ENCODE data around the gene SPATA9.

SPATA9 gene

GRCh38 chr5:95682891-95683290, at the start of gene SPATA9:
TSS of gene SPATA9 (minus strand) at chr5:95682991. CDS start at chr5:95682854, 137 bp downstream.
- DNase-seq, result no peak

GRCh38 chr5:95731571-95732554, 49.1 kb upstream of the SPATA9 start:
- no peak for DNase-seq

GRCh38 chr5:95730730-95731570, 48.2 kb upstream of the SPATA9 start, which contains the start of gene RHOBTB3:
TSS of gene RHOBTB3 (plus strand) at chr5:95731336. CDS start at chr5:95731683, 347 bp downstream.
- DNase-seq, result peak; percentile 64

- DNase-seq, result no peak
Measured at GRCh38 chr5:95730011-95730700, 47.4 kb upstream of the SPATA9 start.

- DNase-seq, result no peak
Measured at GRCh38 chr5:95729115-95730010, 46.6 kb upstream of the SPATA9 start.

DNA sequence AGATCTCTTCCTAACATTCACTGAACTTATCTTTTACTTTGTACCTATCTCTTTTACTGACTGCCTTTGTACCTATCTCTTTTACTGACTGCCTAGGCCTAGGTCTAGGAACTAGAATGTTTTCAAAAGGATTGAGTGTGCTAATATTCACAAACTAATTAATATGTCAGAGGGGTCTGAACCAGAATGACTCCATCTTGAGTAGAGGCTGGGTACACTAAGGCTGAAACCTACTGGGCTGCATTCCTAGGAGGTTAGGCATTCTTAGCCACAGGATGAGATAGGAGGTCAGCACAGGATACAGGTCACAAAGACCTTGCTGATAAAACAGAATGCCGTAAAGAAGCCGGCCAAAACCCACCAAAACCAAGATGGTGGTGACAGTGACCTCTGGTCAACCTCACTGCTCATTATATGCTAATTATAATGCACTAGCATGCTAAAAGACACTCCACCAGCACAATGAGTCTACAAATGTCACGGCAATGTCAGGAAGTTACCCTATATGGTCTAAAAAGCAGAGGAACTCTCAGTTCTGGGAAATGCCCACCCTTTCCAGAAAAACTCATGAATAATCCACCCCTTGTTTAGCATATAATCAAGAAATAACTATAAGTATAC, 45.8 kb upstream of the SPATA9 start:
- no peak for DNase-seq

DNA sequence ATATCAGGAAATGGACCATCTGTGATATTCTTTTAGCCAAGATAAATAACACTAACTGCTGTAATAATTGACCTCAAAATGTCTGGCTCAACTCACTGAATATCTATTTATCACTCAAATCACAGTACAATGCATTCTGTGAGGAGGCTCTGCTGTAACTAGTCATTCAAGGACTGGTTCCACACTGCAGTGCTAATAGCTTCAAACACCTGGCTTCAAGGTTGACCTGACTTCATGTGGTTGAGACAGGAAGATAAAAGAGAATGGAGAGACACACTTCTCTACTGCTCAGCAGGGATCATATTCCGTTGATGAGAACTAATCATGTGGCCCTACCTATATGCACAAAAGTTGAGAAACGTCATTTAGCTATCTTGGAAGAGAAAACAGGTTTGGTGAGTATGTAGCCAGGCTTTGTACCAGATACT, 45.0 kb upstream of the SPATA9 start:
- no peak for DNase-seq

DNA sequence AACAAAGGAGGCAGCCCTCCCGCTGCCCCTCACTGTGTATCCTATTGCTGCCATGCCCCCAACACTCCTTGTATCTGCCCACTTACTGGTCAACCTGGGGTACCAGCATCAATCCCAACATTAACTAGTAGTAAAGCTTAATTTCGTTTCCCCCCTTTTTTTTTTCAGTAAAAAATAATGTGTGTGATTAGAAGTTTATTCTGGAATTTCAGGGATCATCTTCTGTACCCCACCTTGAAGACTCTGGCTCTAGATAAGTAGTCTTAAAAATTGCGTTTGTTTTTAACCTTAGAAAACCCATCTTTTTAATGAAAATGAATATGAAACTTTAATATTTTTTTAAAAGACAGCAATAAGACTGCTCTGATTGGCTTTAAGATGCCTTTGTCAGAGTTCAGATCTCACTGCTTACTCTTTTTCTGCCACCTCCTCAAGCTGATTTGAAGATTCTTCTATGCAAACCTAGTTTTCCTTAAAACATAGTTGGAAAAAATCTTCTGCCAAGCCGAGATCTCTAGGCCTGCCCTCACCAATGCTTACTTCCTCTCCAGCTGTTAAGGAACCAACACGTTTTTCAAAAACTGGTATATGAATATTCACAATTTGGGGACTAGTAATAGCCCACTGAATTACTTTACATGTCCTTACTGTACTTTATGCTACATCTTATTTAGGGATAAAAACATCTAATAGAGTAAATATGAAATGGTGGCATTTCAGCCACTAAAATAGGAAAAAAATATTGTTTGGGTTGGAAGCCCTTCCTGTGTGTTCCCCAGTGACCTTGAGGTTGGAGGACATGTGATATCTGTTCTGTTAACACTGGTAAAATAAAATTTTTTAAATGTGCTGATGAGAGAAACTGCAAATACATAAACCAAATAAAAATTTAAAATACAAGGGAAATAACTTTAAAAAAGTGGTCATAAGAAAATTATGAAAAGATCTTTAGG, 44.3 kb upstream of the SPATA9 start:
- DNase-seq, result no peak

GRCh38 chr5:95725937-95726810, 43.4 kb upstream of the SPATA9 start:
- no peak for DNase-seq

GRCh38 chr5:95725071-95725820, 42.5 kb upstream of the SPATA9 start:
- no peak for DNase-seq

GRCh38 chr5:95723632-95724369, 41.0 kb upstream of the SPATA9 start:
- DNase-seq, result no peak

DNA sequence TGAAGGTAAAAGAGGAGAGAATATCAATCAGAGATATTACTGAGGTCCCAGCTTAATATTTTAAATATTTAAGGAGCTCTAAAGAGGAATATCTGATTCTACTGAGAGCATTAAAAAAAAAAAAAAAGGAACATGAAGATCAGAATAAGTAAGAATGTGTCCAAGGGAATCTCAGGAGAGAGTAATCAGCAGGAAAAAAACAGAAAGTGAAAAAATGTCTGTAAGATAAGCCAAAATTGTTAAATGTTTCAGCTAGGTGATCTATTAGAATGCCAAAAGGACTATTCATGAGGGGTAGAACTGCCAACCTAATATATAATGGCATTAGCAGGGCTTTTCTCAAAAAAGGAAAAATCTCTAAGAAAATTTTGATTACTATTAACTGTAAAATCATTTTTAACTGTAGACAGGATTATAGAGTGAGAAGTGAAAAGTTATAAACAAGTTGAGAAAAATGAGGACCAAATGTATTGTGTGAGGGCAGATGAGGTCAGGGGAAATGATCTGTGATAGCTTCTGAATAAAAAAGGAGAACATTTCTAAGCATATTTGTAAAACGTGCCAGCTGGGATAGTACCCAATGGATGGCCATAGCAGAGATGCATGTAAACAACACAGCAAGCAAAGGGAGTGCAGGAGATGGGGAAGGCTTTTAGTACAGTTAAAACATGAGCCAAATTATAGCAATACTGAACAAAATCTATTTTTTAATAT, 38.9 kb upstream of the SPATA9 start:
- DNase-seq, result no peak

DNA sequence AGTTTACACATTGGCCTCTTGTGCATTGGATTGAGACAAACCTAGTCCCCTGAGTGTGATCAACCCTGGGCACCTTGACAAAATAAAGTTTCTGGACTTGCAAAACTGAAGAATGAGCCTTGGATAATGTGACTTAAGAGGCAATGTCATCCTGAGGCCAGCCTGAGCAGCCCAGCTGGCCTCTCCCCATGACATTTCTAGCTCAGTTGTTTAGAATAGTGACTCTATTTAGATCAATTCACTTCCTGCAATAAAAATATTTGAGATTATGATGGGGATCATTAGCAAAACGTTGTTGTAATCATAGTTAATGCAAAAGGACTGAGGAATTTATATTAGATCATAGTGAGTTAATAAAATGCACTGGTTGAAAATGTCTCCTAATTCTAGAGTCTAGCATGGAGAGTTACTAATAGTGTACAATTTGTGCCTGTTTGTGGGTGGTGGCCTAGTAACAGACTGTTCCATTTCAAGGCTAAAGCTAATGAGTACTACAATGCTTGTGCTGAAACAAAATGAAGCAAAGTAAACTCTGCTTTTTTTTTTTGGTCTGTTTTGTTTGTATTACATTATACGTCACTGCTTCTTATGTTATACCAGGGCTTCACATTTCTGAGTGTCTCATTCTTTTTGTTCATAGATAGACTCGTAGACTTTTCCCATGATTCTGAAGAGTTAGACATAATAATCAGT, 37.4 kb upstream of the SPATA9 start:
- DNase-seq, result no peak

DNA sequence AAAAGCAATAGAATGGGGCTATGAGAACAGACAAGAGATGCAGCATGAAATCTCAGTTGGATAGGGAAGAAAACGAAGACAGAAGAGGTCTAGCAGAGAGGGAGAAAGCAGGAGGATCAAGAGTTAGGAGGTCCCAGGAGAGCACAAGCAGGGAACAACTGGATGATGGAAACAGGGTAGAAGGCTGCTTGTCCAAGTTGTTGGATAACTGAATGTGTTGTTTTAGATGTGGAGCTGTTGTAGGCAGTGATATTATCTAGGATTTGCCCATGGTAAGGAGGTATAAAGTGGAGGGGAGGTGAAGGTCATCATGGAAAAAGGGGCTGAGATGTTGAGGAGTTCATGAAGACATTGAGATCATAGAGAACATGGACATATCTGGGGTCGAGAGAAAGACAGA, 35.9 kb upstream of the SPATA9 start:
- no peak for DNase-seq

DNA sequence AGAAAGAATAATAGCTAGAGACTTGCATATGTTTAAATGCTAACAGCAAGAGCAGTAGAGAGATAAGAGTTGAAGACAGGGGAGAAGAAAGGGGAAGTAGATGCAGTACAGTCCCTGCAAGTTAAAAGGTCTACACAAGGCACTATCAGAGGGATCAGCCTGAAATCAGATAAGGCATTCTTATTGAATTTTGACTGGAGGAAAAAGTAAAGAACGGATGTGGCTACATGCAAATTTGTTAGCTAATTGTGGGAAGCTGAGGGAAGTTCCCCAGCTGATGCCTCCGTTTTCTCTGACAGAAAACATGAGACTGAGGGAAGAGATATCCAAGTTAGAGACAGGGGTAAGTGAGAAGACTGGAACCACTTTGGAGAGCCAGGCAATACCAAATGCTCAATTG, 35.4 kb upstream of the SPATA9 start:
- peak; percentile 50 for DNase-seq

DNA sequence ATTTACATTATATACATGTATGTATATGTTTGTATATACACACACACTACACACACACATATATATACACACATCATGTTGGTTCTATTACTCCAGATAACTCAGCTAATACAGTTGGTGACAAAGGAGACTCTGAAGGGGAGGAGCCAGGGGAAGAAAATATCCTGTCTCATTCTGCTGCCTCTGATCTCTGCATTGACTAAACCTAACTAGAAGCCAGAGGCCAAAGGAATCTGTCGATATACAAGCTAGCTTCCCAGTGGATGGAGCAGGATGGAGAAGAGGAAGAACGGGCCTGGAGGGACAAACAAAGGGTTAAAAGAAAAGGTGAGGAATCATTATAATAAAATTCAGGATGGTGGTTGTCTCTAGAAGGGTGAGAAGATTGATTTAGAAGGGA, 34.6 kb upstream of the SPATA9 start:
- no peak for DNase-seq

Data from GDM1 (cell line).